Adipocyte (in vitro differentiated cells): ENCODE measurements around the gene RHOH.

Source experiments
- DNase-seq: peaks from one replicate; pipeline ENCODE4 v3.0.0-alpha.2; 2015; ENCODE audit warnings: low read depth
- H3K27me3 ChIP-seq: replicated peaks from 2 replicates; pipeline ENCODE4 v1.7.0; 2013; ENCODE audit warnings: mild to moderate bottlenecking, low read length, moderate library complexity; ENCODE audit not compliant: control insufficient read depth, insufficient read depth
- H3K36me3 ChIP-seq: 2 replicates; pipeline ENCODE4 v1.7.0; 2013; ENCODE audit warnings: low read length, mild to moderate bottlenecking, moderate library complexity; ENCODE audit not compliant: control insufficient read depth, insufficient read depth, severe bottlenecking
- H3K4me1 ChIP-seq: 2 replicates; pipeline ENCODE4 v1.7.0; 2013; ENCODE audit warnings: mild to moderate bottlenecking, low read length, moderate library complexity; ENCODE audit not compliant: control insufficient read depth, insufficient read depth
- H3K4me3 ChIP-seq: 2 replicates; pipeline ENCODE4 v1.7.0; 2013; ENCODE audit warnings: mild to moderate bottlenecking, low read length, moderate library complexity
- H3K9ac ChIP-seq: 2 replicates; pipeline ENCODE4 v1.7.0; 2013; ENCODE audit warnings: mild to moderate bottlenecking, low read length, moderate library complexity
- H3K9me3 ChIP-seq: 2 replicates; pipeline ENCODE4 v1.7.0; 2013; ENCODE audit warnings: mild to moderate bottlenecking, low read length, moderate library complexity; ENCODE audit not compliant: control insufficient read depth

Gene RHOH

GRCh38 chr4:40225497-40225896, 28.7 kb downstream of the RHOH start:
- no peak overlapping the region for H3K4me3 ChIP-seq
- no peak for DNase-seq
- no peaks in the 10 kb centered on the region for H3K27me3 ChIP-seq
- H3K9me3 ChIP-seq = peaks cover 5% of the 10 kb centered on the region
- no peaks in the 10 kb centered on the region for H3K4me1 ChIP-seq
- no peak overlapping the region for H3K9ac ChIP-seq
- no peaks in the 10 kb centered on the region for H3K36me3 ChIP-seq

GRCh38 chr4:40227284-40227683, 30.5 kb downstream of the RHOH start:
- Histone ChIP-seq H3K9ac (no peak overlapping the region), H3K4me1 (no peaks in the 10 kb centered on the region), H3K27me3 (no peaks in the 10 kb centered on the region), H3K9me3 (peaks cover 2% of the 10 kb centered on the region), H3K36me3 (no peaks in the 10 kb centered on the region), H3K4me3 (no peak overlapping the region)
- no peak for DNase-seq

GRCh38 chr4:40228497-40229365, 31.9 kb downstream of the RHOH start:
- Histone ChIP-seq H3K4me1 (no peaks in the 10 kb centered on the region), H3K4me3 (no peak overlapping the region), H3K27me3 (no peaks in the 10 kb centered on the region), H3K9me3 (no peaks in the 10 kb centered on the region), H3K9ac (no peak overlapping the region), H3K36me3 (no peaks in the 10 kb centered on the region)
- no peak for DNase-seq

GRCh38 chr4:40231316-40231863, 34.6 kb downstream of the RHOH start:
- H3K9me3 ChIP-seq = no peaks in the 10 kb centered on the region
- H3K36me3 ChIP-seq = no peaks in the 10 kb centered on the region
- H3K9ac ChIP-seq = no peak overlapping the region
- DNase-seq = no peak
- no peak overlapping the region for H3K4me3 ChIP-seq
- no peaks in the 10 kb centered on the region for H3K27me3 ChIP-seq
- no peaks in the 10 kb centered on the region for H3K4me1 ChIP-seq

- H3K36me3 ChIP-seq = no peaks in the 10 kb centered on the region
Measured at GRCh38 chr4:40232610-40233009, 35.8 kb downstream of the RHOH start.

GRCh38 chr4:40233227-40233626, 36.4 kb downstream of the RHOH start:
- DNase-seq = no peak
- no peak overlapping the region for H3K4me3 ChIP-seq
- no peaks in the 10 kb centered on the region for H3K9me3 ChIP-seq
- no peaks in the 10 kb centered on the region for H3K27me3 ChIP-seq
- H3K36me3 ChIP-seq = no peaks in the 10 kb centered on the region
- no peak overlapping the region for H3K9ac ChIP-seq
- no peaks in the 10 kb centered on the region for H3K4me1 ChIP-seq

More at GRCh38 chr4:40232610-40233009, 35.8 kb downstream of the RHOH start:
- no peak overlapping the region for H3K9ac ChIP-seq
- no peak overlapping the region for H3K4me3 ChIP-seq
- H3K9me3 ChIP-seq = no peaks in the 10 kb centered on the region
- H3K27me3 ChIP-seq = no peaks in the 10 kb centered on the region
- DNase-seq = no peak
- no peaks in the 10 kb centered on the region for H3K4me1 ChIP-seq

- no peak for DNase-seq
- Histone ChIP-seq H3K9ac (no peak overlapping the region), H3K36me3 (no peaks in the 10 kb centered on the region), H3K27me3 (no peaks in the 10 kb centered on the region), H3K4me3 (no peak overlapping the region), H3K4me1 (no peaks in the 10 kb centered on the region), H3K9me3 (no peaks in the 10 kb centered on the region)
Measured at GRCh38 chr4:40234519-40235039, 37.7 kb downstream of the RHOH start.

GRCh38 chr4:40238008-40238699, 41.3 kb downstream of the RHOH start:
- no peaks in the 10 kb centered on the region for H3K27me3 ChIP-seq
- no peaks in the 10 kb centered on the region for H3K36me3 ChIP-seq
- no peak for DNase-seq
- H3K4me1 ChIP-seq = peaks cover 20% of the 10 kb centered on the region
- no peaks in the 10 kb centered on the region for H3K9me3 ChIP-seq
- no peak overlapping the region for H3K4me3 ChIP-seq
- no peak overlapping the region for H3K9ac ChIP-seq

- DNase-seq = no peak
- no peaks in the 10 kb centered on the region for H3K27me3 ChIP-seq
- H3K36me3 ChIP-seq = no peaks in the 10 kb centered on the region
- H3K9ac ChIP-seq = no peak overlapping the region
- H3K4me3 ChIP-seq = no peak overlapping the region
- H3K4me1 ChIP-seq = peaks cover 23% of the 10 kb centered on the region
- H3K9me3 ChIP-seq = no peaks in the 10 kb centered on the region
Measured at GRCh38 chr4:40238700-40239548, 42.1 kb downstream of the RHOH start.

- Histone ChIP-seq H3K27me3 (no peaks in the 10 kb centered on the region), H3K4me3 (no peak overlapping the region), H3K9ac (no peak overlapping the region), H3K9me3 (no peaks in the 10 kb centered on the region), H3K36me3 (no peaks in the 10 kb centered on the region), H3K4me1 (peaks cover 23% of the 10 kb centered on the region)
- DNase-seq = no peak
Measured at GRCh38 chr4:40240040-40240653, 43.3 kb downstream of the RHOH start.
